Amygdala (tissue), 56 donors: ENCODE results near the gene ZNF700.
"Not testable (repeated sequence)": the region's sequence is repeated elsewhere in the genome, so short reads cannot be mapped to it uniquely, and the experiment has no call there.

Experiments used
- DNase-seq, 56 donors: peaks; one replicate each; lab custom pipeline; 2025; lab: John Stamatoyannopoulos, UW

ZNF700 gene

DNA sequence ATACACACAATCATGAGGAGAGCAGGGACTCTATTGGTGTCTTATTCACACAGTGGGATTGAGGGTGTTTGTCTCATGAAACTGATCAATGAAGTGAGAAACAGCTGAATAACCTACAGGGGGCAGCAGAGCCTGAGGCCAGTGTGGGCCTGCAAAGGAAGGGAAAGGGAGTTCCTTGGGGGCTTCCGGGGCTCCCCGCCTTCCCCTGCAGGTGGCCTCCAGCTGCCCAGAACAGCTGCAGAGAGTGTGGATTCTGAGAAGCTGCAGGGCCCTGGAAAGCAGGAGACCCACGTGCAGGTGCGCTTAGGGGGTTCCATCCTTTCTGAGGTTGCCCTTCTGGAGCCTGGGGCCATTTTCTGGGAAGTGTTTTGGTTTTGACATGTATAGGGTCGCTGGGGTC is 60.1 kb downstream of the ZNF700 start:
- DNase-seq: no peak

- peak in 1 of 56 donors; percentile 2 for DNase-seq
Measured at GRCh38 chr19:11986754-11987153, 61.8 kb downstream of the ZNF700 start.

DNA sequence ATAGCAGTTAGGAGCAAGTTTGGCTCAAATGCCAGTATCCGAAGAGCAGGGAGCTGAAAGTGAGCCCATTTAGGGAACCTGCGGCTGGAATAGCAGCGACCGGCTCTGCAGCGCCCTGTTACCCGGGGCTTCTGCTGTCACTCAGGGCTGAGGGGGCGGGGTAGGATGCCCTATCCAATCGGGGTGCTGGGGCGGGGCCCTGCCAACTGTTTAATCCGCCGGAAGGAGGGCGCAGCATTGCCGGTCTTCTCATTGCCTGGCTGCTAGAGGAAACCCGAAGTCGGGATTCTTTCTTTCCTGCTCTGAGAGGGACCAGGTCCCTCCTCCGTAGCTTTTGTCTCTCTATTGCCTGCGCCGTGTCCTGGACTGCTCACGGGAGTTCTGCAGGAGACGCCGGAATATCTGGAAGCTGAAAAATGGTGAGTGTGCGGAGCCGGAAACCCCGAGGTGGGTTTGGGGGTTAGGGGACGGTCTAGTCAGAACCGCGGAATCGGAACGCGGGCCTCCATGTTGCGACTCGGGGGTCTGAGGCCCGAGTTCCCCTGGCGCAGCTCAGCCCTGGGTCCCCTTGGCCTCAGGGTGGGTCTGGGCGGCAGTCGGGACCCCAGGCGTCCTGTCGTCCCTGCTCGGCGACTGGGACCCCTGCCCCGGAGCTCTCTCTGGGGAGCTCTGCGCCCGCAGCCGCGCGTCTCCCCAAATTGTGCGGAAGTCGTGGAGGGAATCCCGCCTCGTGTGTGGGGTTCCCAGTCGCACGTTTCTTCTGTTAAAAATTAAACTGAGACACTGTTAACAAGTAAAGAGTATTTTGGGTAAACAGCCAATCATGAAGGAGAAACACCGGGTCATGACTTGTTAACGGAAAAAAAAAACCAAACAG is 62.7 kb downstream of the ZNF700 start:
- peak; percentile 9 to 96 (median 86) for DNase-seq

- DNase-seq: peak in 1 of 56 donors; percentile 14
Measured at GRCh38 chr19:11989112-11989456, 64.2 kb downstream of the ZNF700 start.

DNA sequence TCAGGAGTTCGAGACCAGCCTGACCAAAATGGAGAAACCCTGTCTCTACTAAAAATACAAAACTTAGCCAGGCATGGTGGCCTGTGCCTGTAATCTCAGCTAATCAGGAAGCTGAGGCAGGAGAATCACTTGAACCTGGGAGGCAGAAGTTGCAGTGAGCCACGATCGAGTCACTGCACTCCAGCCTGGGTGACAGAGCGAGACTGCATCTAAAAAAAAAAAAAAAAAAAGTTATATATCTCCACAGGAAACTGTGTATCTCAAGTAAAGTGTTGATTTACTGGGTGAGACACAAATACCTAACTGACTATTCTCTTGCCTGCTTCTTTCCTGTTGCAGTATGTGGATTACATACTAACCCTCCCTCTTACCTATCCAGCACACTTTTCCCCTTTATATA is 67.0 kb downstream of the ZNF700 start:
- not testable (repeated sequence) for DNase-seq

- no peak for DNase-seq
Measured at GRCh38 chr19:11995174-11995573, 70.3 kb downstream of the ZNF700 start.
